Measurements from ENCODE around the gene UBE3D. TPM values are rescaled to one million over a fixed set of nuclear protein-coding genes. Genes with fewer than 3 reads are reported as not detected.

Gene UBE3D
- total and polyA plus RNA-seq, 4 donors, result 7.5 to 17.0 (median 12.3) TPM

DNA sequence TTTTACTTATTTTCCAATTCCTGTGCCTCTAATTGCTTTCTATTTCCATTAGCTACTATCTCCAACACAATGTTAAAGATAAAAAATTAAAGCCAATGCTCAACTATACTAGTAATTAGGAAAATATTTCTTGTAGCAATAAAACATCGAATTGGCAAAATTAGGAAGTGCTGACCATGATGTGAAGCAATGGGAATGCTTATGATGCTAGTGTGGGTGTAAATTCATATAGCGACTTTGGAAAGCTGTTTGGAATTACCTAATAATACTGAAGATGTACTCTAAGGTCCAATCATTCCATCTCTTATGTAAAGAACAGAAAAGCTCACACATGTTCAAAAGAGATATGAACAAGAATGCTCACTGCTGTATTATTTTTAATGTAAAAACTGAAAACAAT is 78.2 kb downstream of the UBE3D start:
- H3K4me1 ChIP-seq (ENCODE audit: control insufficient read depth, insufficient read depth, low read length), result no peaks in the 10 kb centered on the region
- DNase-seq (ENCODE audit: low read depth in 4 of 6, low spot score in 6 of 6), result no peak
- no peaks in the 10 kb centered on the region for H3K36me3 ChIP-seq (ENCODE audit: control insufficient read depth, insufficient read depth, low read length)
- no peak overlapping the region for H3K27ac ChIP-seq (ENCODE audit: low read depth, low read length)
- no peaks in the 10 kb centered on the region for H3K9me3 ChIP-seq (ENCODE audit: control insufficient read depth, insufficient read depth, low read length)
- no peaks in the 10 kb centered on the region for H3K27me3 ChIP-seq (ENCODE audit: control insufficient read depth, insufficient read depth, low read length)
- no peak overlapping the region for H3K4me3 ChIP-seq (ENCODE audit: low read depth, low read length)
- WGBS (ENCODE audit: insufficient coverage), result no CpG with 5 or more reads among the region's 2 CpGs

DNA sequence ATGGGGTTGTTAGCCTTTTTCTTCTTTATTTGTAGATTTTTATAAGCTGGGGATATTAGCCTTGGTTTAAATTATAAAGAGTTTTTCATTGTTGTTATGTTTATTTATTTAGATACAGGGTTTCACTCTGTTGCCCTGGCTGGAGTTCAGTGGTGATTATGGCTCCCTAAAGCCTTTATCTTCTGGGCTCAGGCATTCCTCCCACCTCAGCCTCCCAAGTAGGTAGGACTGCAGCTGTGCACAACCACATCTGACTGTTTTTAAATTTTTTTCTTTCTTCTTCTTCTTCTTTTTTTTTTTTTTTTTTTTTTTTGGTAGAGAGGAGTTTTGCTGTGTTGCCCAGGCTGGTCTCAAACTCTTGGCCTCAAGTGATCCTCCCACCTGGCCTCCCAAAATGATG is 80.9 kb downstream of the UBE3D start:
- no peak overlapping the region for H3K27ac ChIP-seq (ENCODE audit: low read depth, low read length)
- H3K36me3 ChIP-seq (ENCODE audit: control insufficient read depth, insufficient read depth, low read length), result no peaks in the 10 kb centered on the region
- no peak for DNase-seq (ENCODE audit: low read depth in 4 of 6, low spot score in 6 of 6)
- H3K4me3 ChIP-seq (ENCODE audit: low read depth, low read length), result no peak overlapping the region
- no peaks in the 10 kb centered on the region for H3K9me3 ChIP-seq (ENCODE audit: control insufficient read depth, insufficient read depth, low read length)
- H3K27me3 ChIP-seq (ENCODE audit: control insufficient read depth, insufficient read depth, low read length), result no peaks in the 10 kb centered on the region
- no peaks in the 10 kb centered on the region for H3K4me1 ChIP-seq (ENCODE audit: control insufficient read depth, insufficient read depth, low read length)

DNA sequence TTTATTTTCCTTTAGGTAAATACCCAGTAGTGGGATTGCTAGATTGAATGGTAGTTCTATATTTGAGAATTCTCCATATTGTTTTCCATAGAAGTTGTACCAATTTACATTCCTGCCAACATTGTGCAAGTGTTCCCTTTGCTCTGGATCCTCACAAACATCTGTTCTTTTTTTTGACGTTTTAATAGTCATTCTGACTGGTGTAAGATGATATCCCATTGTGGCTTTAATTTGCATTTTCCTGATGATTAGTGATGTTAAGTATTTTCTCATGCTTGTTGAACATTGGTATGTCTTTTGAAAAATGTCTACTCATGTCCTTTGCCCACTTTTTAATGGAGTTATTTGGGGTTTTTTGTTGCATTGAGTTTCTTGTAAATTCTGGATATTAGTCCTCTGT is 85.6 kb downstream of the UBE3D start:
- Histone ChIP-seq H3K4me3 (ENCODE audit: low read depth, low read length) (no peak overlapping the region), H3K4me1 (ENCODE audit: control insufficient read depth, insufficient read depth, low read length) (no peaks in the 10 kb centered on the region), H3K36me3 (ENCODE audit: control insufficient read depth, insufficient read depth, low read length) (no peaks in the 10 kb centered on the region), H3K27me3 (ENCODE audit: control insufficient read depth, insufficient read depth, low read length) (no peaks in the 10 kb centered on the region), H3K27ac (ENCODE audit: low read depth, low read length) (no peak overlapping the region), H3K9me3 (ENCODE audit: control insufficient read depth, insufficient read depth, low read length) (no peaks in the 10 kb centered on the region)
- no peak for DNase-seq (ENCODE audit: low read depth in 4 of 6, low spot score in 6 of 6)
- no CpG with 5 or more reads among the region's 1 CpG for WGBS (ENCODE audit: insufficient coverage)

DNA sequence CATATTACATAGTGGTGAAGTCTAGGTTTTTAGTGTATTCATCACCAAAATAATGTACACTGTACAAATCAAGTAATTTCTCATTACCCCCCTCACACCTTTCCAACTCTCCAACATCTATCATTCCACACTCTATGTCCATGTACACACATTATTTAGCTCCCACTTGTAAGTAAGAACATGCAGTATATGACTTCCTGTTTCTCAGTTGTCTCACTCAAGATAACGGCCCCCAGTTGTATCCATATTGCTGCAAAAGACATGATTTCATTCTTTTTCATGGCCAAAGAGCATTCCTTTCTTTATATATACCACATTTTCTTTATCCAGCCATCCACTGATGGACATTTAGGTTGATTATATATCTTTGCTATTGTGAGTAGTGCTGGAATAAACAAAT is 86.0 kb downstream of the UBE3D start:
- Histone ChIP-seq H3K4me3 (ENCODE audit: low read depth, low read length) (no peak overlapping the region), H3K36me3 (ENCODE audit: control insufficient read depth, insufficient read depth, low read length) (no peaks in the 10 kb centered on the region), H3K27ac (ENCODE audit: low read depth, low read length) (no peak overlapping the region), H3K27me3 (ENCODE audit: control insufficient read depth, insufficient read depth, low read length) (no peaks in the 10 kb centered on the region), H3K9me3 (ENCODE audit: control insufficient read depth, insufficient read depth, low read length) (no peaks in the 10 kb centered on the region), H3K4me1 (ENCODE audit: control insufficient read depth, insufficient read depth, low read length) (no peaks in the 10 kb centered on the region)
- DNase-seq (ENCODE audit: low read depth in 4 of 6, low spot score in 6 of 6), result no peak
- no CpG with 5 or more reads among the region's 1 CpG for WGBS (ENCODE audit: insufficient coverage)

DNA sequence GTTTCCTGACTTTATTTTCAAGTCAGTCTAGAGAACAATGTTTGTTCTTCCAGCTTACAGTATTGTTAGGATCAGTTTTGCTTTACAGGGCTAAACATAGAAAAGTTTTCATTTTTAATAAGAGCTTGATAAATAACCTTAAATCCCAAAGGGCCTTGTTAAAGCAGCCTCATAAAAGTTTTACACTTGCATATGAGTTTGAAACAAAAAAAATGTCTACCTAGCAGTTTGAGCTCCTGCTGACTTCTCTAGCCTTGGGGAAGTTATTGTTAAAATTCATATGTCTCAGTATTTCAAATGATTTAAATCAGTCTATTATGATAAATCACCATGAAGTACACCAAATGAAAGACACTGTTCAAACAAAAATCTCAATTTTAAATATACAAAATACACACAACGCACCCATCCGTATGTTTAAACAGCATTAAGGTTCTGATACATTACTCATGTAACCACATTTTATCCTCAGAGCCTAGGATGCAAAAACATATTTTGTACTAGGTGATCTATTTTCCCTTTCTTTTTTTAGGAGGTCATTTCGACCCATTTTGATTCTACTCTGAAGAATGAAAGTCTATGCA is 87.2 kb downstream of the UBE3D start:
- no peaks in the 10 kb centered on the region for H3K27me3 ChIP-seq (ENCODE audit: control insufficient read depth, insufficient read depth, low read length)
- no CpG with 5 or more reads among the region's 3 CpGs for WGBS (ENCODE audit: insufficient coverage)
- H3K4me1 ChIP-seq (ENCODE audit: control insufficient read depth, insufficient read depth, low read length), result no peaks in the 10 kb centered on the region

DNA sequence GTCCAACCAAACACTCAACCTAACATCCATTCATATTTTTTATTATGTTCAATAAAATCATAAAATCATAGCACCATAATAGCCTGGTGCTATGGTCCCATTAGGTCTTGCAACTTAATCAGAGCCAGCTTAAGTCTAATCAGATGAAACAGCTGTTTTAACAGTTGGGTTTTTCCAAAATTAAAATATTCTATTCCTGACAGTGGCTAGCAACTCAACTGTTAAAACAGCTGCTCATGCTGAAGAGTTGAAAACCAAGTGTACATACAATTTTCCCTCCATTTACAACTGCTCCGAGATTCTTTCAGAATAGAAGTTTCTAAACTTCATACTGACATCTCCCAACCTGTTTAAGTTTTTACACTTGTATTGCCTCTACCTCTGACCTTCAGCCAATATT is 89.5 kb downstream of the UBE3D start:
- no peaks in the 10 kb centered on the region for H3K27me3 ChIP-seq (ENCODE audit: control insufficient read depth, insufficient read depth, low read length)
- H3K4me3 ChIP-seq (ENCODE audit: low read depth, low read length), result no peak overlapping the region
- no peak overlapping the region for H3K27ac ChIP-seq (ENCODE audit: low read depth, low read length)
- H3K9me3 ChIP-seq (ENCODE audit: control insufficient read depth, insufficient read depth, low read length), result no peaks in the 10 kb centered on the region
- no peaks in the 10 kb centered on the region for H3K36me3 ChIP-seq (ENCODE audit: control insufficient read depth, insufficient read depth, low read length)
- 83% methylated on average over 1 of the region's 1 CpG for WGBS (ENCODE audit: insufficient coverage)
- DNase-seq (ENCODE audit: low read depth in 4 of 6, low spot score in 6 of 6), result peak in 1 of 6 donors; percentile 14
- no peaks in the 10 kb centered on the region for H3K4me1 ChIP-seq (ENCODE audit: control insufficient read depth, insufficient read depth, low read length)

More for the DNA sequence above, 87.2 kb downstream of the UBE3D start:
- no peak for DNase-seq (ENCODE audit: low read depth in 4 of 6, low spot score in 6 of 6)
- no peak overlapping the region for H3K4me3 ChIP-seq (ENCODE audit: low read depth, low read length)
- no peaks in the 10 kb centered on the region for H3K9me3 ChIP-seq (ENCODE audit: control insufficient read depth, insufficient read depth, low read length)
- H3K27ac ChIP-seq (ENCODE audit: low read depth, low read length), result no peak overlapping the region
- H3K36me3 ChIP-seq (ENCODE audit: control insufficient read depth, insufficient read depth, low read length), result no peaks in the 10 kb centered on the region

DNA sequence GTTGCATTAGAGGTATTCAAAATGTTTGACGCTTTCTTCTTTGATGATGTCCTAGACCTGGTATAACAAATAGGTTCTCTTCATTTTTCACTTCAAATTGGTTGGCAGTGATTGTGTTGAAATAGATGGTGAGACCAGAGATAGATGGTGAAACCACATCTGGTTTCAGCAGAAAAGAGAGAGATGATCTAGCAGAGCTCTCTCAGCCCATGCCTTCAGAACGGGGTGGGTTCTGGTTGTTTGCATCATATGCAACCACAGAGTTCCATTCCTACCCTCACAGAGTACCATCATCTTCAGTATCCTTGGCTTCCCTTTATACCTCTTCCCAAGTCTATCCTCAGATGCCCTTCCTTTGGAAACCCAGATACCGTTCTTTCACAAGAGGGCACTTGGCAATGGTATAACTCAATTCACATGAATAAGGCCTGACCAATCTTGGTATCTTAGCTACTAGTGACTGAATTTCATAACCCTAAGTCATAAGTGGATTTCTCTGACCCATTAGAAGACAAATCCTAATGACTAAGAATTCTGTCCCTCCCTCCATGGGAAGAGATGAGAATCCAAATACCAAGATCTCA is 93.7 kb downstream of the UBE3D start:
- Histone ChIP-seq H3K27me3 (ENCODE audit: control insufficient read depth, insufficient read depth, low read length) (no peaks in the 10 kb centered on the region), H3K27ac (ENCODE audit: low read depth, low read length) (no peak overlapping the region), H3K4me3 (ENCODE audit: low read depth, low read length) (no peak overlapping the region), H3K36me3 (ENCODE audit: control insufficient read depth, insufficient read depth, low read length) (no peaks in the 10 kb centered on the region), H3K4me1 (ENCODE audit: control insufficient read depth, insufficient read depth, low read length) (no peaks in the 10 kb centered on the region), H3K9me3 (ENCODE audit: control insufficient read depth, insufficient read depth, low read length) (no peaks in the 10 kb centered on the region)
- WGBS (ENCODE audit: insufficient coverage), result 95% methylated on average over 2 of the region's 3 CpGs
- no peak for DNase-seq (ENCODE audit: low read depth in 4 of 6, low spot score in 6 of 6)

DNA sequence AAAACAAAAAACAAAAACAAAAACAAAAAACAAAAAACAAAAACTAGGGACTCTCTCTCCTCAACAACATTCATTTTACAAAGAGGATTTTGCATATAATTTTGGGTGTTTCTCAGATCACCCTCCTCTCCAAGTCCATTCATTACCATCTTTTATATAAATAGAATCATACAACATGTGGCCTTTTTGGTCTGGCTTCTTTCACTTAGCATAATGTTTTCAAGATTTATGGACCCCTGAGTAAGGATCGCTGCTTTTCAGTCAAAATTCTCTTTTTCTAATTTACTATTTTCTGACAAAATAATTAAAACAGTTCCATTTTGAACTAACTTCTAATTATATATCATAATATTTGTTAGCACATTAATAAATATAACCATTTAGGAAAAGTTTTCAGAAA is 94.8 kb downstream of the UBE3D start:
- Histone ChIP-seq H3K27ac (ENCODE audit: low read depth, low read length) (no peak overlapping the region), H3K4me3 (ENCODE audit: low read depth, low read length) (no peak overlapping the region), H3K4me1 (ENCODE audit: control insufficient read depth, insufficient read depth, low read length) (no peaks in the 10 kb centered on the region), H3K36me3 (ENCODE audit: control insufficient read depth, insufficient read depth, low read length) (no peaks in the 10 kb centered on the region), H3K27me3 (ENCODE audit: control insufficient read depth, insufficient read depth, low read length) (no peaks in the 10 kb centered on the region), H3K9me3 (ENCODE audit: control insufficient read depth, insufficient read depth, low read length) (no peaks in the 10 kb centered on the region)
- no peak for DNase-seq (ENCODE audit: low read depth in 4 of 6, low spot score in 6 of 6)
- no CpG with 5 or more reads among the region's 1 CpG for WGBS (ENCODE audit: insufficient coverage)

DNA sequence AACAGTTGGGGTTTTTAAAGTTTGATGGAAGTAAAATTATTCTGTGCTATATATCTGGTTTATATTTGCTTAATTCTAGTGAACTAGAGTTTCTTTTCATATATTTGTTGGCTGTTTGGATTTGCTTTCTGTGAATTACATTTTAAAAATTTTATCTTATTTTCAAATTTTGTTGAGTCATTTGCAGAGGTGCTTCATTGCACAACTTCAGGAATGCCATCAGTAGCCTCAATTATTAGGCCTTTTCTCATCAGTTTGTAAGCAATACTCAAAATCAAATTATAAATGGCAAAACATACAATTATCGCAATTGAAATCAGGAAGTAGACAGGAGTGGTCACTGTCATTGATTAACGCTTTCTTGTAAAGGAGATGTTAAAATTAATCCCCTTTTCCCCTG is 96.9 kb downstream of the UBE3D start:
- no peak overlapping the region for H3K4me3 ChIP-seq (ENCODE audit: low read depth, low read length)
- H3K27ac ChIP-seq (ENCODE audit: low read depth, low read length), result no peak overlapping the region
- no peaks in the 10 kb centered on the region for H3K27me3 ChIP-seq (ENCODE audit: control insufficient read depth, insufficient read depth, low read length)
- no CpG with 5 or more reads among the region's 2 CpGs for WGBS (ENCODE audit: insufficient coverage)
- no peak for DNase-seq (ENCODE audit: low read depth in 4 of 6, low spot score in 6 of 6)
- H3K36me3 ChIP-seq (ENCODE audit: control insufficient read depth, insufficient read depth, low read length), result no peaks in the 10 kb centered on the region
- H3K9me3 ChIP-seq (ENCODE audit: control insufficient read depth, insufficient read depth, low read length), result no peaks in the 10 kb centered on the region
- no peaks in the 10 kb centered on the region for H3K4me1 ChIP-seq (ENCODE audit: control insufficient read depth, insufficient read depth, low read length)

DNA sequence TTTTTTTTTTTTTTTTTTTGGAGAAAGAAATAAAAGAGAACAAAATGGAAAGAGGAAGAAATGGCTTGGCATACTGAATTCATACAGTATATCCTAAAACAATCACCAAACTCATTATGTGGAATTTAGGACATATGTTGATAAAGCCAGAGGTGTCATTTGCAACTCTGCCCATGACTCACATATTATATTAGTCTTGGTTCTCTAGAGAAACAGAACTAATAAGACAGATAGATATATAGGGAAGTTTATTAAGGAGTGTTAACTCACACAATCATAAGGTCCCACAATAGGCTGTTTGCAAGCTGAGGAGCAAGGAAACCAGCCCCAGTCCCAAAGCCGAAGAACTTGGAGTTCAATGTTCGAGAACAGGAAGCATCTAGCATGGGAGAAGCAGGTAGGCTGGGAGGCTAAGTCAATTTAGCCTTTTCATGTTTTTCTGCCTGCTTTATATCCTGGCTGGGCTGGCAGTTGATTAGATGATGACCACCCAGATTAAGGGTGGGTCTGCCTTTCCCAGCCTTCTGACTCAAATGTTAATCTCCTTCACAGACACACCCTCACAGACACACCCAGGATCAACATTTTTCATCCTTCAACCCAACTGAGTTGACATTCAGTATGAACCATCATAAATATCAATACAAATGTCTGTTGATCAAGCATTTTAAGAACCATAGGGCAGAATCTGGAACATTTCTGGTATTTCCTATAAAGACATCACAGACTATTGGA is 102.3 kb downstream of the UBE3D start:
- WGBS (ENCODE audit: insufficient coverage), result 91% methylated on average over 2 of the region's 2 CpGs
- Histone ChIP-seq H3K9me3 (ENCODE audit: control insufficient read depth, insufficient read depth, low read length) (no peaks in the 10 kb centered on the region), H3K4me1 (ENCODE audit: control insufficient read depth, insufficient read depth, low read length) (no peaks in the 10 kb centered on the region), H3K27me3 (ENCODE audit: control insufficient read depth, insufficient read depth, low read length) (no peaks in the 10 kb centered on the region), H3K27ac (ENCODE audit: low read depth, low read length) (no peak overlapping the region), H3K36me3 (ENCODE audit: control insufficient read depth, insufficient read depth, low read length) (no peaks in the 10 kb centered on the region), H3K4me3 (ENCODE audit: low read depth, low read length) (no peak overlapping the region)
- no peak for DNase-seq (ENCODE audit: low read depth in 4 of 6, low spot score in 6 of 6)

All from spinal cord (tissue), 10 donors.